Measurements from ENCODE around the gene RCBTB2. TPM values are rescaled to one million over a fixed set of nuclear protein-coding genes. Genes with fewer than 3 reads are reported as not detected.

Gene RCBTB2
- total RNA-seq, 1 experiment from 2014 or later: 11.7 TPM

- H2AK5ac ChIP-seq (ENCODE audit: insufficient read length, low read length): no peak overlapping the region
- TF ChIP-seq CTCF (conservative IDR thresholded peaks at IDR 0.05): no peak; the same call in 1 of the 3 replicates
- H3K9ac ChIP-seq (ENCODE audit: extremely low read depth, insufficient read length, low read length): no peak overlapping the region
- H2BK5ac ChIP-seq (ENCODE audit: insufficient read length, low read length): no peak overlapping the region
- H4K91ac ChIP-seq (ENCODE audit: insufficient read length, low read depth, low read length): no peak overlapping the region
- H4K20me1 ChIP-seq (ENCODE audit: control insufficient read depth, insufficient read depth, insufficient read length): no peaks in the 10 kb centered on the region
- H3K9me3 ChIP-seq (ENCODE audit: control insufficient read depth, low read depth, low read length): no peaks in the 10 kb centered on the region
- no peak overlapping the region for H3K23ac ChIP-seq (ENCODE audit: insufficient read length, low read depth, low read length)
- no peak overlapping the region for H3K18ac ChIP-seq (ENCODE audit: insufficient read length, low read depth, low read length)
- H3K14ac ChIP-seq (ENCODE audit: insufficient read depth, low read length): no peak overlapping the region
- Mint-ChIP-seq H3K27ac (peak overlapping the region; percentile 39 to 76 (median 76); a peak in 3 of 7 replicates), H3K27me3 (ENCODE audit: low read depth) (no peaks in the 10 kb centered on the region), H3K4me3 (no peak overlapping the region), H3K4me1 (peaks cover 12% of the 10 kb centered on the region in 2 experiments), H3K36me3 (ENCODE audit: insufficient read depth in 1 of 3, low read depth in 3 of 3) (peaks cover 0 to 10% (median 0%) of the 10 kb centered on the region in 3 experiments; a peak in 2 of 7 replicates), H3K9me3 (no peaks in the 10 kb centered on the region)
- no peaks in the 10 kb centered on the region for H3K23me2 ChIP-seq (ENCODE audit: insufficient read length, low read depth, low read length, poor library complexity, severe bottlenecking)
- H2AFZ ChIP-seq (ENCODE audit: low read length): no peak overlapping the region
- DNase-seq: no peak
- H2BK15ac ChIP-seq (ENCODE audit: low read depth, low read length): no peak overlapping the region
- H3T11ph ChIP-seq (ENCODE audit: low read length): no peak overlapping the region
- H4K5ac ChIP-seq (ENCODE audit: insufficient read length, low read depth, low read length): no peak overlapping the region
- WGBS (ENCODE audit: extremely low coverage, insufficient read length, low lambda C conversion rate): no CpG with 5 or more reads among the region's 4 CpGs
- no peak overlapping the region for H3K56ac ChIP-seq (ENCODE audit: insufficient read length, low read depth, low read length)
- H3K79me1 ChIP-seq (ENCODE audit: insufficient read depth, low read depth, low read length, poor library complexity, severe bottlenecking): no peaks in the 10 kb centered on the region
- H3K27ac ChIP-seq (ENCODE audit: insufficient read length, low read depth, low read length): no peak overlapping the region
- no peak overlapping the region for H3K4me2 ChIP-seq (ENCODE audit: insufficient read depth, insufficient read length, low read length)
- H3K79me2 ChIP-seq (ENCODE audit: insufficient read depth, low read length): no peaks in the 10 kb centered on the region
- H3K4me1 ChIP-seq (ENCODE audit: insufficient read depth, low read length): peaks cover 2% of the 10 kb centered on the region; the same call in 1 of the 2 replicates
- H4K8ac ChIP-seq (replicated peaks; ENCODE audit: insufficient read length, low read depth, low read length): no peak overlapping the region
- no peak overlapping the region for H3K4ac ChIP-seq (ENCODE audit: low read depth, low read length)
- no peak overlapping the region for H2BK120ac ChIP-seq (ENCODE audit: low read depth, low read length, poor library complexity, severe bottlenecking)
- H2BK12ac ChIP-seq (ENCODE audit: insufficient read length, low read depth, low read length): no peak overlapping the region
- H2BK20ac ChIP-seq (ENCODE audit: low read depth, low read length, poor library complexity, severe bottlenecking): no peak overlapping the region
- no peaks in the 10 kb centered on the region for H3K27me3 ChIP-seq (ENCODE audit: insufficient read depth, low read length)
Measured at GRCh38 chr13:48505012-48505411, 27.9 kb downstream of the RCBTB2 start.

All from H9 (cell line).